GM20000 (cell line): ENCODE measurements around the gene RHBDD3.

ENCODE experiments used
- DNase-seq: peaks from one replicate; pipeline ENCODE4 v3.0.0; 2012; ENCODE audit warnings: low spot score
- CTCF ChIP-seq: IDR thresholded peaks from 2 replicates; pipeline ENCODE4 v1.5.1; 2012; ENCODE audit warnings: mild to moderate bottlenecking, control low read depth; ENCODE audit errors: extremely low read depth, missing control alignments

Gene RHBDD3

DNA sequence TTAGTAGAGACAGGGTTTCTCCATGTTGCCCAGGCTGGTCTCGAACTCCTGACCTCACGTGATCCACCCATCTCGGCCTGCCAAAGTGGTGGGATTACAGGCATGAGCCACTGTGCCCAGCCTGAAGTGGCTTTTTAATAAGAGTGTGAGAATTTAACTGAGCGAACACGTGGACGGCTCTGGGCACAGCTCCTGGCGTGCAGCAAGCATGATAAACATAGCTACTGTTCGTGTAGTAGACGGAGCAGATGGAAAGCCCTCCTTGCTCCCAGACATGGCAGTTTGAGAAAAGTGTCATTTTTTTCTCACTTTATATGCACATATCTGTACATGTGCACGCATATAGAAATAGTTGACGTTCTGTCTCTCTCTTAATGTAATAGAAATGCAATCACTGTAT lies 55.0 kb downstream of the RHBDD3 start:
- no peak for DNase-seq

GRCh38 chr22:29211466-29211865 lies 56.3 kb downstream of the RHBDD3 start:
- no peak for TF ChIP-seq CTCF
- no peak for DNase-seq

More for the DNA sequence above, 55.0 kb downstream of the RHBDD3 start:
- TF ChIP-seq CTCF: no peak

DNA sequence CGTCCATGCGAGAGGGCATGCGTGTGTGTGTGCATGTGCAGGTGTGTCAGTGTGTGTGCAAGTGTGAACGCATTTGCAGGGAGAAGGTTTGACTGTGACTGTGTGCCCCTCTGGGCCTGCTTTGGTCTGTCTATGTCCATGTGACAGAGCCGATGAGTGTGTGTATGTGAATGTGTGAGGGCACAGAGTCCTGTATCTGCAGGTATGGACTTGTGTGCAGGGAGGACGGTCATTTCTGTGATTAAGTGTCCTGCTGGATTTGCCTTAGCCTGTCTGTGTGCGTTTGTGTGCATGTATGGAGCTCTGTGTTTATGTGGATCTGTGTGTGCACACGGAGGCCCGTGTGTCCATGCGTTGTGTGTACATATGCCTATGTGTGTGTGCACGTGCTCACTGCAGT lies 56.7 kb downstream of the RHBDD3 start:
- DNase-seq: no peak
- TF ChIP-seq CTCF: no peak
